Smooth muscle cell (in vitro differentiated cells): ENCODE measurements around the gene GLS. TPM values are rescaled to one million over a fixed set of nuclear protein-coding genes. Genes with fewer than 3 reads are reported as not detected.

Experiments
- DNase-seq: peaks from one replicate; lab custom pipeline; 2025; ENCODE audit not compliant: unreplicated experiment; lab: John Stamatoyannopoulos, UW
- H2AFZ ChIP-seq: fragments of 200-600 bp; sonication (generic); 2 replicates; pipeline ENCODE4 v1.6.0; 2016; ENCODE audit warnings: antibody characterized with exemption, low read depth, mild to moderate bottlenecking
- H3F3A ChIP-seq: fragments of 200-600 bp; sonication (generic); 2 replicates; pipeline ENCODE4 v1.6.0; 2017; ENCODE audit warnings: antibody characterized with exemption, low read depth
- H3K27ac ChIP-seq: fragments of 200-600 bp; sonication (generic); 2 replicates; pipeline ENCODE4 v1.5.1; 2016; ENCODE audit warnings: low read depth, mild to moderate bottlenecking
- H3K27me3 ChIP-seq: fragments of 200-600 bp; sonication (generic); 2 replicates; pipeline ENCODE4 v1.6.1; 2016; ENCODE audit warnings: low read depth, mild to moderate bottlenecking
- H3K36me3 ChIP-seq: fragments of 200-600 bp; sonication (generic); 2 replicates; pipeline ENCODE4 v1.5.1; 2016; ENCODE audit warnings: low read depth
- H3K4me1 ChIP-seq: fragments of 200-600 bp; sonication (generic); 2 replicates; pipeline ENCODE4 v1.5.1; 2016; ENCODE audit warnings: low read depth
- H3K4me2 ChIP-seq: fragments of 200-600 bp; sonication (generic); 2 replicates; pipeline ENCODE4 v1.6.0; 2016; ENCODE audit warnings: mild to moderate bottlenecking
- H3K4me3 ChIP-seq: fragments of 200-600 bp; sonication (generic); 2 replicates; pipeline ENCODE4 v1.5.1; 2016; ENCODE audit warnings: mild to moderate bottlenecking
- H3K79me2 ChIP-seq: fragments of 200-600 bp; sonication (generic); 2 replicates; pipeline ENCODE4 v1.6.0; 2016; ENCODE audit warnings: low read depth, mild to moderate bottlenecking
- H3K9ac ChIP-seq: fragments of 200-600 bp; sonication (generic); 2 replicates; pipeline ENCODE4 v1.6.0; 2016; ENCODE audit warnings: low read depth
- H3K9me3 ChIP-seq: fragments of 200-600 bp; sonication (generic); replicated peaks from 2 replicates; pipeline ENCODE4 v1.5.1; 2016; ENCODE audit warnings: low read depth
- H4K20me1 ChIP-seq: fragments of 200-600 bp; sonication (generic); 2 replicates; pipeline ENCODE4 v1.6.0; 2016; ENCODE audit warnings: low read depth
- CTCF ChIP-seq: fragments of 200-600 bp; sonication (generic); IDR thresholded peaks from 2 replicates; pipeline ENCODE4 v1.5.1; 2017; ENCODE audit warnings: borderline replicate concordance, mild to moderate bottlenecking, antibody characterized with exemption; ENCODE audit not compliant: insufficient read depth, poor library complexity, severe bottlenecking
- WGBS: methylation state at CpG from one replicate; pipeline ENCODE4 v1.1.7; 2016; ENCODE audit warnings: low lambda C conversion rate; 5-methylcytosine and 5-hydroxymethylcytosine counted together
- polyA plus RNA-seq: library from polyadenylated mRNA; unstranded; fragments of >200 nt; fragmentation: Nextera tagmentation; extraction: Ambion mirVana; gene quantifications from 2 replicates; pipeline ENCODE4 v1.2.1, GENCODE V29; 2016
- total RNA-seq: library from RNA; depleted of rRNA; stranded (reverse); fragments of >200 nt; gene quantifications from 2 replicates; pipeline ENCODE4 v1.2.3, GENCODE V29; 2014

GLS gene
- total and polyA plus RNA-seq, 2 experiments from 2014 or later: 76.2 to 454 TPM

DNA sequence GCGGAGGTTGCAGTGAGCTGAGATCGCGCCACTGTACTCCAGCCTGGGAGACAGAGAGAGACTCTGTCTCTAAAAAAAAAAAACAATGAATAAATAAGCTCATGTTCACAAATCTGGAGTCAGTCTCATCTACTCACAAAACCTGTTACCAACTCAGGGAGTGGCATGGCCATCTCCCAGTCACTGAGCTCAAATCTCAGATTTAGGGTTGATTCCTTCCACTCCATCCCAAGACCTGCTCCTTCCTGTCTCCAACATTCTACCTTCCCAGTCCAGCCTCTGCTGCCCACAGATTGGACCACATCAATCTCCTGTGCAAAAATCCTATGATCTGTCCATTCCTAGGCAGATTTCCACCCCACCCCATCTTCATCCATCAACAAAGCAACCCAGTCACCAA, 131.7 kb downstream of the GLS start:
- Histone ChIP-seq H3K4me2 (peak overlapping the region; percentile 86), H3K36me3 (peaks cover 28% of the 10 kb centered on the region), H3K9ac (no peak overlapping the region), H3K4me3 (peak overlapping the region; percentile 83), H3K27me3 (no peaks in the 10 kb centered on the region), H3F3A (peaks cover 5% of the 10 kb centered on the region), H4K20me1 (peaks cover 22% of the 10 kb centered on the region), H3K79me2 (peaks cover 32% of the 10 kb centered on the region), H3K27ac (no peak overlapping the region), H3K4me1 (peaks cover 18% of the 10 kb centered on the region), H3K9me3 (no peaks in the 10 kb centered on the region), H2AFZ (no peak overlapping the region)
- TF ChIP-seq CTCF: no peak
- no peak for DNase-seq
- WGBS: 98% methylated on average over 3 of the region's 3 CpGs

DNA sequence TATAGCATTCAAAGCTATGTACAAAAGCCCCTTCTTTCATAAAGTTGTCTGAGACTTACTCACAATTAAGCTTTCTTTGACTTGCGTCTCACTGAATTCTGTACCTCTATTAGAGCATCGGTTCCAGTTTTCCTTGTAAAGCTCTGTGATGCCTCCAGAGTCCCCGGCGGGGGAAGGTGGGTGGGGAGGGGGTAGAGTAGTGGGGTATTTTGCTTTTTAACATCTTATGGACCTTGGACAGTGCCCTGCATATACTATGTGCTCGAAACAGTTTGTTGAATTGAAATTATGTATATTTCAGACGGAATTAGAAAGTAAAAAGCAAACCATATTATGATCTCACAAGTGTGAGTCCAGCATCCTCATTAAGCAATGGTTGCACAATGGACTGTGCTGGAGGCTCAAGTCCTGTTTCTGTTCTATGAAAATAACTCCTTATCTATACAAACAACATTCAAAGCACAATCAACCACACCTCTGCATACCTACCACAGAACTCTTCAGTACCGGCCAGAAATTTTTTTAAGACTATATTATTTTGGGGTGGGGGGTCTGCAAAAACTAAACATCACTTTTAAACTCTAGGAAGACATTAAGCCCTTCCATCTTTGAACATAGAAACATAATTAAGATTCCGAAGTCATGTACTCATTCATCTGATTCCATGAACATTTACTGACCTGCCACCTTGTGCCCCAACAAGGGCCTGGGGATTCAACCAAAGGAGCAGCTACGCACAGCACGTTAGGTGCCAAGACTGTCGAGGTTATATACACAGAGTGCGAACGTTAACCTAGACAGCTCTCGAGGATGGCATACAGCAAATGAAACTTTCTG, 132.4 kb downstream of the GLS start:
- Histone ChIP-seq H3K79me2 (peaks cover 32% of the 10 kb centered on the region), H2AFZ (no peak overlapping the region), H3K9me3 (no peaks in the 10 kb centered on the region), H3K4me3 (peak overlapping the region; percentile 83), H3K36me3 (peaks cover 20% of the 10 kb centered on the region), H3K27ac (peak overlapping the region; percentile 96), H3K4me2 (peak overlapping the region; percentile 86), H3K27me3 (no peaks in the 10 kb centered on the region), H3K4me1 (peaks cover 18% of the 10 kb centered on the region), H3K9ac (peak overlapping the region; percentile 88), H3F3A (peaks cover 5% of the 10 kb centered on the region), H4K20me1 (peaks cover 22% of the 10 kb centered on the region)
- no peak for TF ChIP-seq CTCF
- 57% methylated on average over 14 of the region's 14 CpGs for WGBS
- DNase-seq: no peak

- peaks cover 32% of the 10 kb centered on the region for H3K79me2 ChIP-seq
- H3F3A ChIP-seq: peaks cover 5% of the 10 kb centered on the region
- no peaks in the 10 kb centered on the region for H3K9me3 ChIP-seq
- no peak for TF ChIP-seq CTCF
- peak overlapping the region; percentile 83 for H3K4me3 ChIP-seq
- H3K4me1 ChIP-seq: peaks cover 18% of the 10 kb centered on the region
- H3K9ac ChIP-seq: peak overlapping the region; percentile 88
- H3K27ac ChIP-seq: peak overlapping the region; percentile 96
- peak overlapping the region; percentile 6 for H2AFZ ChIP-seq
- no peaks in the 10 kb centered on the region for H3K27me3 ChIP-seq
- peaks cover 16% of the 10 kb centered on the region for H3K36me3 ChIP-seq
- H4K20me1 ChIP-seq: peaks cover 22% of the 10 kb centered on the region
- peak overlapping the region; percentile 86 for H3K4me2 ChIP-seq
- no peak for DNase-seq
- WGBS: 6% methylated on average over 14 of the region's 14 CpGs
Observed at GRCh38 chr2:191013682-191013931, 133.0 kb downstream of the GLS start.
